ENCODE results near the gene JMJD4.

Gene JMJD4

DNA sequence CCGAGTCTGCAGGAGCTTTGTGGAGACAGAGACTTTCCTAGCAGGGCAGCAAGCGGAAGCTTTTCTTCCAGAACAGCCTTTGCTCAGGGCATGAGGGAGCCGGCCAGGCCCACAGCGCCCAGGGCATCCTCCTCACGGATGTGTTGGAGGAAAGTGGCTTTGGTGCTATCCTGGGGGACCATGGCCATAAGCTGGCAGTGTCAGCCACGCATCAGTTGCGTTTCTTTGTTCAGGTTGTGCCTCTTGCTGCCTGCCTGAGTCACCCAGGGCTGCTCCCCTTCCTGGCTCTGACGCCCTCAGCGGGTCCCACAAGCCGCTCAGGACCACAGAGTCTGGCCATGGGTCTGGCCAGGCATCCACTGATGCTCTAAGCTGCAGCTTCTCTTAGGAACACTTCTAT is 40.7 kb upstream of the JMJD4 start:
- TF ChIP-seq, protein P1, sequence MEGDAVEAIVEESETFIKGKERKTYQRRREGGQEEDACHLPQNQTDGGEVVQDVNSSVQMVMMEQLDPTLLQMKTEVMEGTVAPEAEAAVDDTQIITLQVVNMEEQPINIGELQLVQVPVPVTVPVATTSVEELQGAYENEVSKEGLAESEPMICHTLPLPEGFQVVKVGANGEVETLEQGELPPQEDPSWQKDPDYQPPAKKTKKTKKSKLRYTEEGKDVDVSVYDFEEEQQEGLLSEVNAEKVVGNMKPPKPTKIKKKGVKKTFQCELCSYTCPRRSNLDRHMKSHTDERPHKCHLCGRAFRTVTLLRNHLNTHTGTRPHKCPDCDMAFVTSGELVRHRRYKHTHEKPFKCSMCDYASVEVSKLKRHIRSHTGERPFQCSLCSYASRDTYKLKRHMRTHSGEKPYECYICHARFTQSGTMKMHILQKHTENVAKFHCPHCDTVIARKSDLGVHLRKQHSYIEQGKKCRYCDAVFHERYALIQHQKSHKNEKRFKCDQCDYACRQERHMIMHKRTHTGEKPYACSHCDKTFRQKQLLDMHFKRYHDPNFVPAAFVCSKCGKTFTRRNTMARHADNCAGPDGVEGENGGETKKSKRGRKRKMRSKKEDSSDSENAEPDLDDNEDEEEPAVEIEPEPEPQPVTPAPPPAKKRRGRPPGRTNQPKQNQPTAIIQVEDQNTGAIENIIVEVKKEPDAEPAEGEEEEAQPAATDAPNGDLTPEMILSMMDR (IDR thresholded peaks at IDR 0.05) = no peak
- Histone ChIP-seq H3K9me3 (no peaks in the 10 kb centered on the region), H3K27ac (no peak overlapping the region), H3K27me3 (no peaks in the 10 kb centered on the region), H3K4me1 (ENCODE audit: control insufficient read depth in 1 of 2, insufficient read depth in 1 of 2, low read depth in 1 of 2, low read length in 1 of 2) (no peaks in the 10 kb centered on the region), H3K4me3 (ENCODE audit: low read depth in 1 of 2, low read length in 1 of 2) (no peak overlapping the region), H3K36me3 (peaks cover 15% of the 10 kb centered on the region)

DNA sequence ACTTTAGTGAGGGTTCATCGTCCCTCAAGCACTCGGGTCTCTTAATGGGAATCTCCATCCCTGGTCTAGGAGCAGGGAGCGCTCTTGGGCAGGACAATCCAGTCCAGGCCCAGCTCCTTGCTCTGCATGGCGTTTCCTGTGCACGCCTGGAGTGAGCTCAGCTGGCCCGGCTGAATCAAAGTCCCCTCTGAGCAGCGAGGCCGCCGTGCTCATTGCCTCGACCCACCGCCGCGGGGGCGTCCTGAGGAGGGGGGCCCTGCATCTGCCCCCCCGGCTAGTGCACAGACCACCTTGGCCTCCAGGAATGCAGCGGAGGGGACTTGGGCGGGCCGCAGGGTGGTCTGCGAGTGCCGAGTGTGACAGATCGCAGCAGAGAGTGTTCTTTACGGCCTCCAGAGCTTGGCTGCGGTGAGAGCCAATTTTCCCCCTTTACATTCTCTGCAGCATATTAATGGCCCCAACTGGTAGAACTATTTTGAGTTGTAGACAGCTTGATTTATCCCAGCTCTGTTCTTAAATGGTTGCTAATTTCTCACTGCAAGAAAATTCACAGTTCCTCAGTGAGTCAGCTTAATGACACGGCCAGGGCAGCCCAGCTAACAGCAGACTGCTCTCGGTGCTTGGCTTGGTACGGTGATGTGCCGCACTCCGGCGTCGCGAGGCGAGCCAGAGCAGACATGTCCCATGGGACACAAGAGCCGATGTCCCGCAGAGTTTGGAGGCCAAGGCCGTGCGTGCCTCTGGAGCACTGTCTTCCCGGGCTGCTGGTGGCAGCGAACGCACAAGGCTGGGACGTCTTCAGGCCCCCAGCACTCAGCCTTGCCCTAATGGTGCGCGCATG is 39.9 kb upstream of the JMJD4 start:
- H3K4me3 ChIP-seq (ENCODE audit: low read depth in 1 of 2, low read length in 1 of 2) = no peak overlapping the region
- no peak overlapping the region for H3K27ac ChIP-seq
- TF ChIP-seq, protein P1 (IDR thresholded peaks at IDR 0.05) = no peak
- no peaks in the 10 kb centered on the region for H3K9me3 ChIP-seq
- no peaks in the 10 kb centered on the region for H3K27me3 ChIP-seq
- H3K36me3 ChIP-seq = peaks cover 17% of the 10 kb centered on the region
- H3K4me1 ChIP-seq (ENCODE audit: control insufficient read depth in 1 of 2, insufficient read depth in 1 of 2, low read depth in 1 of 2, low read length in 1 of 2) = no peaks in the 10 kb centered on the region

DNA sequence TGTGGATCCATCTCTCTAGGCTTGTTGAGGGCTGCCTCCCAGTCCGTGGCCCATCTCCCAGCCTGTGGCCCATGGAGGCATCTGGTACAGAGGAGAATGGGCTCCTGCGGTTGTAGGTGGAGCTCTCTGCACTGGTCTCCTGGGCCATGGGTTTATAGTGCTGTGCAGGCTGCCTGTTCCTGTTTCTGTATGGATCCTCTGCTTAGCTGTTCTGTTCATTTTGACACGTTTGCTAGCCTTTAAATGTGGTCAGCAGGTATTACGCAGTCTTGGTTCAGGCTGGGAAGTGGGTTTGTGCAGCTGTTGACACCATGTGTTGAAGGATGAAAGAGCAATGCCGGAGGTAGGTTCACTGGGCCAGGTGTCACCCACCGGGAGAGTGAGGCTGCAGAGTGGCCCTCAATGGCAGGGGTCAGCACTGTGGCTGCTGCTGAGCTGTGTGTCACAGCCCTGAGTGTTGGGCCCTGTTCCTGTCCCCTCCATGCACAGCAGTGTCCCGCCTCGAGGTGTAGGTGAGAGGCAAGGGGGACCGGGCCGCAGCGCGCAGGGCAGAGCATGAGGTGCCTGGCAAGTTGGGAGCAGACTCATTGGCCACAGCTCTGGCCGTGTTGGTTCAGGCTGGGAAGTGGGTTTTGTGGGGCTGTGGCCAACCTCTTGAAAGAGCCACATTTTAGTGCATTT is 39.1 kb upstream of the JMJD4 start:
- peaks cover 23% of the 10 kb centered on the region for H3K36me3 ChIP-seq
- no peaks in the 10 kb centered on the region for H3K27me3 ChIP-seq
- no peaks in the 10 kb centered on the region for H3K9me3 ChIP-seq
- no peak overlapping the region for H3K4me3 ChIP-seq (ENCODE audit: low read depth in 1 of 2, low read length in 1 of 2)
- H3K27ac ChIP-seq = no peak overlapping the region
- no peaks in the 10 kb centered on the region for H3K4me1 ChIP-seq (ENCODE audit: control insufficient read depth in 1 of 2, insufficient read depth in 1 of 2, low read depth in 1 of 2, low read length in 1 of 2)
- TF ChIP-seq, protein P1 (IDR thresholded peaks at IDR 0.05) = no peak

DNA sequence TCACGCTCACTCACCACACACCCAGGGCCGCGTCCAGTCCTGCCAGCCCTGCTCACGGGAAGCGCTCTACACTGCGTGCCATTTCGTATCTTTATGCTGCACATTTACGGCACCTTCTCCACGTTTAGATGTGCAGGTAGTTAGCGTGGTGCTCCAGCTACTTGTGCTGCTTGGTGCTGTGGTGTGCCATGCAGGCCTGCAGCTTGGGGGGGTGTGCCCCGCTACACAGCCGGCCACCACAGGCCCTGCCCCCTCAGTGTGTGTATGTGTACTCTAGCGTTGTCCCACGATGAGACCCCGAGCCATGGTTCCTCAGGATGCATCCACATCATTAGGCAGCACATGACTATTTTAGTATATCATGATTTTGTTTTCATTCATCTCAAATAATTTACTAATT is 38.5 kb upstream of the JMJD4 start:
- H3K4me1 ChIP-seq (ENCODE audit: control insufficient read depth in 1 of 2, insufficient read depth in 1 of 2, low read depth in 1 of 2, low read length in 1 of 2) = no peaks in the 10 kb centered on the region
- no peak overlapping the region for H3K4me3 ChIP-seq (ENCODE audit: low read depth in 1 of 2, low read length in 1 of 2)
- no peaks in the 10 kb centered on the region for H3K9me3 ChIP-seq
- H3K27me3 ChIP-seq = no peaks in the 10 kb centered on the region
- peaks cover 30% of the 10 kb centered on the region for H3K36me3 ChIP-seq
- TF ChIP-seq, protein P1 (IDR thresholded peaks at IDR 0.05) = no peak
- no peak overlapping the region for H3K27ac ChIP-seq

DNA sequence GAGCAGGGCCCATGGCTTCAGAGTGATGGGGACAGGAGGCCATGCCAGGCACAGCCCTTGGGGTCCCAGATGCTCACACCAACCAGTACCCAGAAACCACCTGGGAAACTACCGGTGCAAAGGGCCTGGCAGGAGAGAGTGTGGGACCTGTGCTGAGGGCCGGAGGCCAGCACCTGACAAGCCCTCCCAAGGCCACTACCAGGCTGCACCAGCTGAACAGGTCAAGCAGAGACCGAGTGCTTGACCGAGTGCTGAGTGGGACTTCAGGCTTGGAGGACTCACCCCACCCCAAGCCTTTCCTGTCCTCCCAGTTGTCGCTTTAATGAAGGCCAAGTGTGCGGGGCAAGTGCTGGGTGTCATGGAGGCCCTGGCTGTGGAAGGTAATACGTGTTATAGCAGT is 36.7 kb upstream of the JMJD4 start:
- TF ChIP-seq, protein P1 (IDR thresholded peaks at IDR 0.05) = no peak
- Histone ChIP-seq H3K9me3 (no peaks in the 10 kb centered on the region), H3K4me3 (ENCODE audit: low read depth in 1 of 2, low read length in 1 of 2) (no peak overlapping the region), H3K27ac (no peak overlapping the region), H3K4me1 (ENCODE audit: control insufficient read depth in 1 of 2, insufficient read depth in 1 of 2, low read depth in 1 of 2, low read length in 1 of 2) (no peaks in the 10 kb centered on the region), H3K27me3 (no peaks in the 10 kb centered on the region), H3K36me3 (peaks cover 47% of the 10 kb centered on the region)
